ENCODE measurements around the gene DDR1. TPM values are rescaled to one million over a fixed set of nuclear protein-coding genes. Genes with fewer than 3 reads are reported as not detected.
"Not testable (repeated sequence)": the region's sequence is repeated elsewhere in the genome, so short reads cannot be mapped to it uniquely, and the experiment has no call there.

The DDR1 gene
- total RNA-seq, 1 donor from 2014 or later: 154 TPM

GRCh38 chr6:30847421-30847970 is 36.8 kb upstream of the DDR1 start:
- Mint-ChIP-seq H3K36me3 (ENCODE audit: insufficient read depth) (peaks cover 1% of the 10 kb centered on the region), H3K4me3 (ENCODE audit: low read depth) (no peak overlapping the region), H3K27me3 (no peaks in the 10 kb centered on the region), H3K4me1 (ENCODE audit: low read depth) (peaks cover 16% of the 10 kb centered on the region), H3K9me3 (ENCODE audit: low read depth) (peaks cover 14% of the 10 kb centered on the region), H3K27ac (peak overlapping the region; percentile 86)
- DNase-seq (ENCODE audit: low spot score, unreplicated experiment): no peak
- no peak for TF ChIP-seq CTCF (IDR thresholded peaks at IDR 0.05; ENCODE audit: unreplicated experiment)

GRCh38 chr6:30847971-30848436 is 36.3 kb upstream of the DDR1 start:
- DNase-seq (ENCODE audit: low spot score, unreplicated experiment): no peak
- Mint-ChIP-seq H3K4me1 (ENCODE audit: low read depth) (peaks cover 16% of the 10 kb centered on the region), H3K27ac (no peak overlapping the region), H3K9me3 (ENCODE audit: low read depth) (peaks cover 16% of the 10 kb centered on the region), H3K4me3 (ENCODE audit: low read depth) (no peak overlapping the region), H3K27me3 (no peaks in the 10 kb centered on the region), H3K36me3 (ENCODE audit: insufficient read depth) (peaks cover 1% of the 10 kb centered on the region)
- TF ChIP-seq CTCF (IDR thresholded peaks at IDR 0.05; ENCODE audit: unreplicated experiment): no peak

DNA sequence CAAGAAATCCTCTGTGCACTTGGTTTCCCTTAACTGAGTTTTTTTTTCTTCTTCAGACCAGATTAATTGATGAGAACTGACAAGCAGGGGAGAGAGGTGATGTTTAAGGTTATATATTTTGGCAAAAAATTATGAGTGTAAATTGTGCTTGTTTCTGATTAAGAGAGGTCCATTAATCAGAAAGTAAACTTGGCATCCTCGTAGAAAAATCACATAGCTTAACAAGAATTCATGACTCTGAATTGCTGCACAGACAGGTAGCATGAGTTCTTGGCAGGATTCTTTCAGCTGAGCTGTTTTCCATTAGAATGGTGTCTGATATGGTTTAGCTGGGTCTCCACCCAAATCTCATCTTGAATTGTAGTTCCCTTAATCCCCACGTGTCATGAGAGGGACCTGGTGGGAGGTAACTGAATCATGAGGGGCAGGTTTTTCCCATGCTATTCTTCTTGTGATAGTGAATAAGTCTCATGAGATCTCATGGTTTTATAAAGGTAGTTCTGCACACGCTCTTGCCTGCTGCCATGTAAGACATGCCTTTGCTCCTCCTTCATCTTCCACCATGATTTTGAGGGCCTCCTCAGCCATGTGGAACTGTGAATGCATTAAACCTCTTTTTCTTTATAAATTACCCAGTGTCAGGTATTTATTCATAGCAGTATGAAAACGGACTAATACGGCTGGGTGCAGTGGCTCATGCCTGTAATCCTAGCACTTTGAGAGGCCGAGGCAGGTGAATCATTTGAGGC is 34.2 kb upstream of the DDR1 start:
- Mint-ChIP-seq H3K27me3 (no peaks in the 10 kb centered on the region), H3K36me3 (ENCODE audit: insufficient read depth) (peaks cover 1% of the 10 kb centered on the region)

GRCh38 chr6:30852459-30852858 is 31.9 kb upstream of the DDR1 start:
- H3K27ac Mint-ChIP-seq; DNase-seq (ENCODE audit: low spot score, unreplicated experiment); H3K27me3 Mint-ChIP-seq; H3K36me3 Mint-ChIP-seq (ENCODE audit: insufficient read depth); H3K4me3 Mint-ChIP-seq (ENCODE audit: low read depth); H3K4me1 Mint-ChIP-seq (ENCODE audit: low read depth): not testable (repeated sequence)
- peaks cover 16% of the 10 kb centered on the region for H3K9me3 Mint-ChIP-seq (ENCODE audit: low read depth)

More for the DNA sequence above, 34.2 kb upstream of the DDR1 start:
- Mint-ChIP-seq H3K4me1 (ENCODE audit: low read depth) (peaks cover 1% of the 10 kb centered on the region), H3K4me3 (ENCODE audit: low read depth) (no peak overlapping the region), H3K27ac (no peak overlapping the region), H3K9me3 (ENCODE audit: low read depth) (peaks cover 16% of the 10 kb centered on the region)
- no peak for TF ChIP-seq CTCF (IDR thresholded peaks at IDR 0.05; ENCODE audit: unreplicated experiment)
- DNase-seq (ENCODE audit: low spot score, unreplicated experiment): no peak

- DNase-seq (ENCODE audit: low spot score, unreplicated experiment): no peak
- Mint-ChIP-seq H3K36me3 (ENCODE audit: insufficient read depth) (peaks cover 1% of the 10 kb centered on the region), H3K27me3 (no peaks in the 10 kb centered on the region), H3K4me3 (ENCODE audit: low read depth) (no peak overlapping the region), H3K9me3 (ENCODE audit: low read depth) (peaks cover 16% of the 10 kb centered on the region), H3K27ac (no peak overlapping the region), H3K4me1 (ENCODE audit: low read depth) (peaks cover 3% of the 10 kb centered on the region)
- TF ChIP-seq CTCF (IDR thresholded peaks at IDR 0.05; ENCODE audit: unreplicated experiment): no peak
These were observed 29.9 kb upstream of the DDR1 start for GRCh38 chr6:30854285-30855040.
